ENCODE results near the gene WDR75.
A peak's percentile ranks its signal among the peaks of the same experiment; 100 is the strongest.
"Not testable (repeated sequence)": the region's sequence is repeated elsewhere in the genome, so short reads cannot be mapped to it uniquely, and the experiment has no call there.

The WDR75 gene

DNA sequence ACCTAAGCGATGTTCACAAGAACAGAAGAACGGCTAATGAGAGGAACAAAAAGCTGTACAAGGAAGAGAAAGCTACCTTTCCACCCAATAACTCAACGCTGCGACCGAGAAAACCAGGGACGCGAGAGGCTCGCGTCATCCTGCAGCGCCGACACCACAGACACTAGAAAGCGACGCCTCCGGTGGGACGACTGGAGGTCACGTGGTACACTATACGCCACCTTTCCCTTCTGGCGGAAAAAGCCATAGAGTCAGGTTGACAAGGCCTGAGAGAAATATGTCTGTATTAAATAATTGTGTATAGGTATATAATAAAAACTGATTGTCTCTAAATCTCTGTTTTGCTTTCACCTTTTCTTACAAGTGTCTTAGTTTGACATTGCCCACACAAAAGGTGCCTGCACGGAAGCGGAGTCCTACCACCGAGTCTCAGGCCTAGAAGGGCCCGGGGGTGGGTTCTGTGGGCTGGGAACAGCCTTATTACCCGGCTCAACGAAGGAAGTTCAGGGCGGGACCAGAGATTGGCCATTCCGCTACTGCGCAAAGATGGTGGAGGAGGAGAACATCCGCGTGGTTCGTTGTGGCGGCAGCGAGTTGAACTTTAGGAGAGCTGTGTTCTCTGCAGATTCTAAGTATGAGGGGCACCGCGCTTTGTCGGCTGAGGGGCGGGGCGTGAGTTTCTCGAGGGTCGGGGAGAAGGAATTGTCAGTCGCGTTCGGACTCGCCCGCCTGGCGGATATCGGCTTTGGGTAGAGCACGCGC lies at the start of gene WDR75:
Gene WDR75 (plus strand): TSS at position 528 of the 762 bp plus-strand sequence. CDS start 19 bp downstream, at position 547.
- DNase-seq = peak; percentile 91

DNA sequence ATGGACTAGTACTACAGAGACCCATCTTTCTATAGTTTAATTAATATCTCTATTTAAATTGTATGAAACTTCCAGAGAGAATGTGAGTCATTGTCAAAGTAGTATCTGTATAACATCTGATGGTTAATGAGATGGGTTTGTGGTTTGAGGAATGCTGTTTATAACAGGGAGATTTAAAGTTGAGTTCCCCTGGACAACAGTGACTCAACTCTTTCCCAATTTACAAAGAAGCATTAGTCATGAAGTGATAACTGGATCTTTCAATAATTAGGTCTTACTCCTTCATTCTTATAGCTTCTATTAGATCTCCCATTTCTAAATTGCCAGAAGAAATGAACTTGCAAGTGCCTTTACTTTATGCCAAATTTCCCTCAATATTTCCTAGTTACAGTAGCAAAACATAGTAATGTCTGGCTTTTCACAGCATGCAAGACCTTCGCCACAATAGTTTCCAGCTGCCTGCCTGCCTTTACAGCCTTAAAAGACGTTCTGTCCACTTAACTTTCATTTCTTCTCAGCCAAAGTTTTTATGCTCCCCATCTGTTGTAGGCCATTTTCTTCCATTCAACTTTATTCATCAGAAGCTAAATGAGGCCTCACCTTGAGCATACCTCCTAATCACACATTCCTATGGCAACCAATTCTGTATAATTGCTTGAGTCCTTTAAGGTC lies 47.7 kb upstream of the WDR75 start:
- no peak for DNase-seq

DNA sequence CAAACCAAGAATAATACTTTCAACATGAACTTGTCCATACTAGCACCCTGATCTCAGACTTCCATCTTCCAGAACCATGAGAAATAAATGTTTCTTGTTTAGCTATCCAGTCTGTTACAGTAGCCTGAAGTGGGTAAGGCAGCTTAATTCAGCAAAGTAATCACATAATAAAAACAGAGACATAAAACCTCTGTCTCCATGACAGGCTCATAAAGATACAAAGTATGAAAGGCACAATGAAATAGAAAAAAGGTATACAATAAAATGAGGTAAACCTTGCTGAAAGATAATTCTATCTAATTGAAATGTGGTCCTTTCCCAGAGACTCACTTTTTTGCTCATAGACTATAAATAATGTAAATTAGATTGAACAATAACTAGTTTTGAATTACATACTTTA lies 46.7 kb upstream of the WDR75 start:
- DNase-seq = no peak

DNA sequence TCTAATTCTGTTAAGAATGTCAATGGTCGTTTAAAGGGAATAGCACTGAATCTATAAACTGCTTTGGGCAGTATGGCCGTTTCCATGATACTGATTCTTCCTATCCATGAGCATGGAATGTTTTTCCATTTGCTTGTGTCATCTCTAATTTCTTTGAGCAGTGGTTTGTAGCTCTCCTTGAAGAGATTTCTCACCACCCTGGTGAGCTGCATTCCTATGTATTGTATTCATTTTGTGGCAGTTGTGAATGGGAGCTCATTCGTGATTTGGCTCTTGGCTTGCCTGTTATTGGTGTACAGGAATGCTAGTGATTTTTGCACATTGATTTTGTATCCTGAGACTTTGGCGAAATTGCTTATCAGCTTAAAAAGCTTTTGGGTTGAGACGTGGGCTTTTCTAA lies 38.3 kb upstream of the WDR75 start:
- no peak for DNase-seq

- DNase-seq = no peak
These were observed 34.6 kb upstream of the WDR75 start for GRCh38 chr2:189406586-189407233.

DNA sequence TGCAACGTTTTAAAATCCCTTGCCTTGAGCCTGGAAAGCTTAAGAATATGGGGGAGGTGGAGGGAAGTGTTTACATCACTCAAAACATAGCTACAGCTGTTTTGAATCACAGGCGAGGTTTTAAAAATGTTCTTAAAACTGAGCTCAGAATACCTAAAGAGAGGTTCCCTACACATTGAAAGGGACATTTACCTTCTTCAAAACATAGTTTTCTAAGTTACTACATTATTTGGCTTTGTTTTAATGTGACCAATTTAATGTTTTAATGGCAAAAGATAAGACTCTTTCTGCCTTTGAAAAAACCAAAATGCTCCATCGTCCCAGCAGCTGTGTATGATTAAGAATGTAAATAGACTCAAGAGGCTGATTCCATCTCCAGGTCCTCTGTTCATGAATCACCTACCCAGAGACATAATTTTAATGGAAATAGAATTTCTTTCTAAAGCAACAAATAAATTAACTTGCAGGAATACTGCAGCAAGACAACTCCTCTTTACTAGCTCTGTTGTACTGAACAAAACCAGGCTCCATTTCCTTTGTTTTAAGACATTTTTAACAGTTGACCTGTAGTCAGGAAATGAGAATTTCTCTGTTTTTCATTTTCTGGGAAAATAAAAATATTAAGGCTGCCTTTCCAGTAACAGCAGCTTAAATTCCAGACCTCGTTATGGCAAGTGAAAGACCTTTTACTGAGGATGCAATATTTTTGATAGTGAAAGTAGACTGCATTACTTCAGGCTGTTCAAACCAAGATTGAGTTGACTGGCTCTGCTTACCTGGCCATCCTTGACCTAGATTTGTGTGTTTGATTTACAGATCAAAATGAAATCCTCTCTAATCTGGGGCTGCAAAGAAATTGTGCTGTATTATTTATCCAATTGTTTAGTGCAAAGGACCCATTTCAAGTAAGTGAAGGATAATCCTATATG lies 33.7 kb upstream of the WDR75 start:
- DNase-seq = no peak

DNA sequence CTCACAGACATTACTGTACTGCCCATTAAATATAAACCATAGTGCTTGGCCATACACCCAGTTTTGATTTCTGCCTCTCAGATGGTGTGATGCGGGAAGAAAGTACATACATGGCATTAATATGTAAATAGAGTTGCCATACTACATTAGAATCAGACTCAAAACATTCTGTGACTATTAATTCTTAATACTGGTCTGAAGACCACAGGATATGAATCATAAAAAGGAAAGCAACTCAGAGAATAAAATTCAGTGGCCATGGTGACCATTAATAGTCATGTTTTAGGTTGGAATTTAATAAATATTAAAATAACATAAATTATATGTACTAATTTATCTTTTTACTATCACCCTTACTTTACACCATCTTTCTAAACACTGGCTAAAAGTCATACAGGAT lies 33.0 kb upstream of the WDR75 start:
- DNase-seq = no peak

GRCh38 chr2:189409131-189409530 lies 32.1 kb upstream of the WDR75 start:
- DNase-seq = no peak

DNA sequence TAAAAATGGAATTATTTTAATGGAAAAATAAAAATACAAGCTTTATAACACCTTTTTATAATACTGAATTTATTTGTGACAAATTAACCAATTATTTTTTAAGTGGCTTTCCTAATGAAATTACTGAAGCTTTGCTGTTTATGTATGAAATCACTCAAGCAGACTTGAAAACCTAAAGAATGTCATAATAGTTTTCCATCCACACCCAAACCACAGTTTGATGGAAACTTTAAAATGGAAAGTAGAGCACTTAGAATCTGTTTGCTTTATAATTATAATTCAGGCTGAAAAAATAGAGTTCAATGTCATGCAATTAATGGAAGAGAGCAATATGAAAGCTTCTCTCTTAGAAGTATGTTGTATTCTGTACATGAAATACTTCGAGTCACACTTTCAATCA lies 31.6 kb upstream of the WDR75 start:
- no peak for DNase-seq

DNA sequence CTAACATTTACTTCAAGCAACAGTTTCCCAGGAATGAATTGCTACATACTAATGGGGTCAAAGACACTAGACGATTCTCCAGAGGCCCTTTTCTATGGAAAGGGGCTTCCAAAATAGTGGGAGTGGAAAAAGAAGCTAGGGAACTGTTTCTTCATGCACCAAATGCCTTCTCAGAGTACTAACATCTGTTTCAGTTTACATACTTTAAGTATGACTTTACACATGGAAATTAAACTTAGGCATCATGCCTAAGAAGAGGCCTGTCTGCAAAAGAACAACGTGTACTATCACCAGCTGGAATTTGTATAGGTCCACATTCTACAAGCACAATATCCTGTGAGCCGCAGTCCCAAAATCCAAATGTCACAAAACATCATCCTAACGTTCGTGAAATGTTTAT lies 29.4 kb upstream of the WDR75 start:
- DNase-seq = no peak

- peak; percentile 5 for DNase-seq
These were observed 28.8 kb upstream of the WDR75 start for GRCh38 chr2:189412330-189412953.

- DNase-seq = no peak
These were observed 28.0 kb upstream of the WDR75 start for GRCh38 chr2:189413249-189413648.

DNA sequence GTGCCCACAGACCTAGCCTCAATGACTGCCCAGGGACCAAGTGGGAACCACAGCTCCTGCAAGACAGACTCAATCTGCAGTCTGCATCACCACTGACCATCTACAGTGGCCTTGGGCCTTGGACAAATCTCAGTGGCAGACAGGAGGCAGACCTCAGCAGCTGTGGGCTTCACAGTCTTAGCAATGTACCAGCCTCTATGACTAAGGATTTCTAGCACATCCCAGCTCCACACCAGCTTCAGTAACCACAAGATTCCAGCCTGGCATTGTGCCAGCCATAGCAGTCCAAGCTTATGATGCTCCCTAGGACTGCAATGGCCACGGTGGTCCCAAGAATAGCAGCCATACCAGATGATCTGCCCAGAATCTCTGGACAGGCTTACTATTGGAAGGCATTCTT lies 19.6 kb upstream of the WDR75 start:
- DNase-seq = no peak

GRCh38 chr2:189424961-189425360 lies 16.3 kb upstream of the WDR75 start:
- no peak for DNase-seq

DNA sequence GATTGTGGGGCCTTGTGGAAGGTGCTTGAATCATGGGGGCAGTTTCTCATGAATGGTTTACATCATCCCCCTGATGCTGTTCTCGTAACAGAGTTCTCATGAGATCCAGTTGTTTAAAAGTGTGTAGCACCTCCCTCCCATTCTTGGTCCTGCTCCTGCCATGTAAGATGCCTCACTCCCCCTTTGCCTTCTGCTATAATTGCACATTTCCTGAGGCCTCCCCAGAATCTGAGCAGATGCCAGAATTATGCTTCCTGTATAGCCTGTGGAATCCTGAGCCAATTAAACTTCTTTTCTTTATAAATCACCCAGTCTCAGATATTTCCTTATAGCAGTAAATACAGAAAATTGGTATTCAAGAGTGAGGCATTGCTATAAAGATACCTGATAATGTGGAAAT lies 15.6 kb upstream of the WDR75 start:
- no peak for DNase-seq

DNA sequence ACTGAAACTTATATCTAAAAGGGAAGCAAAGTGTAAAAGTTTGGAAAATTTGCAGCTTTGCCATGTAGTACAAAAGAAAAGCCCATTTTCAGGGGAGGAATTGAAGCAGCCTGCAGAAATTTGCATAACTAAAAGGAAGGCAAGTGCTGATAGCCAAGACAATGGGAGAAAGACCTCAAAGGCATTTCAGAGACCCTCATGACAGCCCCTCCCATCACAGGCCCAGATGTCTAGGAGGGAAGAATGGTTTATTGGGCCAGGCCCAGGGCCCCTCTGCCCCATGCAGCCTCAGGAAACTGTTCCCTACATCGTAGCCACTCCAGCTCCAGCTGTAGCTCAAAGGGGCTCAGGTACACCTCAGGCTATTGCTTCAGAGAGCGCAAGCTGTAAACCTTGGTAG lies 14.4 kb upstream of the WDR75 start:
- no peak for DNase-seq

- no peak for DNase-seq
These were observed 13.4 kb upstream of the WDR75 start for GRCh38 chr2:189427872-189428271.

DNA sequence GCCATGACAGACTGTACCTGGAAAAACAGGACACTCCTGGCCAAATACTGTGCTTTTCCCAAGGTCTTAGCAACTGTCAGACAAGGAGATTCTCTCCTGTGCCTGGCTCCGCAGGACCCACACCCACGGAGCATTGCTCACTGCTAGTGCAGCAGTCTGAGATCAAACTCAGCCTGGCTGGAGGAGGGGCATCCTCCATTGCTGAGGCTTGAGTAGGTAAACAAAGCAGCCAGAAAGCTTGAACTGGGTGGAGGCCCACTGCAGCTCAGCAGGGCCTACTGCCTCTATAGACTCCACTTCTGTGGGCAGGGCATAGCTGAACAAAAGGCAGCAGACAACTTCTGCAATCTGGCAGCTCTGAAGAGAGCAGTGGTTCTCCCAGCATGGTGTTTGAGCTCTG lies 10.8 kb upstream of the WDR75 start:
- not testable (repeated sequence) for DNase-seq

DNA sequence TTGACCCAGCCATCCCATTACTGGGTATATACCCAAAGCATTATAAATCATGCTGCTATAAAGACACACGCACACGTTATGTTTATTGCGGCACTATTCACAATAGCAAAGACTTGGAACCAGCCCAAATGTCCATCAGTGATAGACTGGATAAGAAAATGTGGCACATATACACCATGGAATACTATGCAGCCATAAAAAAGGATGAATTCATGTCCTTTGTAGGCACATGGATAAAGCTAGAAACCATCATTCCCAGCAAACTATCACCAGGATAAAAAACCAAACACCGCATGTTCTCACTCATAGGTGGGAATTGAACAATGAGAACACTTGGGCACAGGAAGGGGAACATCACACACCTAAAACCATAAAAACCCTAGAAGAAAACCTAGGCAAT lies 5.5 kb upstream of the WDR75 start:
- not testable (repeated sequence) for DNase-seq

DNA sequence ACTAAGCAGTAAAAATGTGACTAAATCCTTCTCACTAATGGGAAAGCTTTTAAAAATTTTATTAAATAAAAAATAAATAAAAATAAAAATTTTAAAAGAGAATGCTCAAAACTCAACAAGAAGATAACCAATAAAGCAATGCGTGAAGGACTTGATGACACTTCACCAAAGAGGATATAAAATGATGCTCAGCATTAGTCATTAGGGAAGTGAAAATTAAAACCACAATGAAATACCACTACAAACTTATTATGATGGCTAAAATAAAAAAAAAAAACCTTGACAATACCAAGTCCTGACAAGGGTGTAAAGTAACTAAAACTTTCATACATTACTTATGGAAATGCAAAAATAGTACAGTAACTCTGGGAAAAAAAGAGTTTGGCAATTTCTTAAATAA lies 3.3 kb upstream of the WDR75 start:
- DNase-seq = no peak

DNA sequence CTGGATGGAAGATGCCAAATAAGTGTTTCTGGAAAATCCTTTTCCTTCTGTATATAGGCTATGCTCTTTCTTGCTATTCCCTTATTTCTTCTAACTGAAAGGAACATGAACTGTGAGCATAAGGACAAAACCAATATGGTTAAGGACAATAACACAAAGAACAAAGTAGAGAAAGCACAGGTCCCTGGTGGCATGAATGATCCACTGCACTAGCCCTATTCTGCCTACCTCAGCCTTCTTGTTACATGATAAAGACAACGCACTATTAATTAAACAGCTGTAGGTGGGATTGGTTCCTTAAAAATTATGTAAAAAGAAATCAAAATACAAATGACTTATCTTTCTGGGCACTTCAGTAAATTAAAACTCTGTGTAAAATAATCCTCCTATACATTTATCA lies 1.9 kb upstream of the WDR75 start:
- DNase-seq = no peak

GRCh38 chr2:189440644-189440946 lies 679 bp upstream of the WDR75 start:
- DNase-seq = no peak

DNA sequence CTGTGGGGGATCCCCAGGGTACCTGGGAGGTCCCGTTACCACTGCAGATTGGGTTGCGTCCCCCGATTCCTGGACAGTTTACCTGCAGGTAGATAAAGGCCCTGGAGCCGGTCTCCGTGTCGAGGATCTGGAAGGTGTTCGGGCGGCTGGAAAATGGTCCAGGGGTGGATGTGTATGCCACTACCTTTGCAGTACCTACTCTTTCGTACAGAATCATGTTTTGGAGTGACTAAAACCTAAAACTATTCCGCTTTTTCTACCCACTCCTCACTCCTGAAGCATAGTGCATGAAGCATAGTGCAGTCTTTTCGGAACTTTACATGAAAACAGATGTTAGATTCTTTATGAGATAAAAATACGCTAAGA lies 418 bp downstream of the WDR75 start:
- no peak for DNase-seq
